Psoas muscle (tissue), 8 donors: Measurements from ENCODE around the gene TRAPPC4. TPM values are rescaled to one million over a fixed set of nuclear protein-coding genes. Genes with fewer than 3 reads are reported as not detected.
"Not testable (repeated sequence)": the region's sequence is repeated elsewhere in the genome, so short reads cannot be mapped to it uniquely, and the experiment has no call there.

ENCODE experiments used
- ATAC-seq, 4 donors: fragments of 200-7000 bp; cut with Tn5 transposase; one replicate each; pipeline ENCODE4 v1.9.1; 2020; ENCODE audit warnings: moderate library complexity in 3 of 4, mild to moderate bottlenecking in 2 of 4
- DNase-seq, 2 donors: peaks; one replicate each; pipeline ENCODE4 v3.0.0-alpha.2; 2020
- H3K27ac ChIP-seq: fragments of 200-600 bp; one replicate; pipeline ENCODE4 v1.8.0; 2022
- H3K27me3 ChIP-seq, 3 donors: fragments of 200-600 bp in 1 of 3; one replicate each; pipeline versions ENCODE4 v1.6.1 to v1.8.0; 2013 to 2022; ENCODE audit warnings: low read length in 2 of 3, mild to moderate bottlenecking in 2 of 3, moderate library complexity in 1 of 3; ENCODE audit not compliant: insufficient read depth in 3 of 3
- H3K36me3 ChIP-seq, 2 donors: fragments of 200-600 bp in 1 of 2; one replicate each; pipeline versions ENCODE4 v1.6.1 to v1.8.0; 2013 to 2022; ENCODE audit warnings: low read depth in 1 of 2, mild to moderate bottlenecking in 1 of 2, moderate library complexity in 1 of 2; ENCODE audit not compliant: insufficient read depth in 1 of 2
- H3K4me1 ChIP-seq: fragments of 200-600 bp; one replicate; pipeline ENCODE4 v1.8.0; 2022
- H3K4me3 ChIP-seq: fragments of 200-600 bp; one replicate; pipeline ENCODE4 v1.8.0; 2022; ENCODE audit warnings: mild to moderate bottlenecking
- H3K9me3 ChIP-seq: fragments of 200-600 bp; one replicate; pipeline ENCODE4 v1.8.0; 2022
- WGBS, 3 donors: extraction: QIAGEN DNeasy Blood & Tissue Kit; methylation state at CpG; one replicate each; pipeline versions ENCODE4 v1.1.6 to v1.1.7; 2013; 5-methylcytosine and 5-hydroxymethylcytosine counted together
- intact Hi-C, 2 donors: fragments of 100-400 bp; cut with DNase I; formaldehyde crosslinking; loops; one replicate each; pipeline versions ENCODE4 v1.11.0 to v1.14.2; 2022
- polyA plus RNA-seq, 3 donors: library from polyadenylated mRNA; stranded (reverse); fragments of 200-250 nt; gene quantifications; one replicate each; pipeline ENCODE4 v1.2.3, GENCODE V29; 2013
- total RNA-seq, 4 donors: library from RNA; stranded (reverse); fragmentation: NEBNext Ultra II Directional in 2 of 4; extraction: Animal tissue kit (Norgen Biotek cat#: 25700) in 2 of 4; gene quantifications; one replicate each; pipeline versions ENCODE4 v1.2.1 to v1.2.4, GENCODE V29; 2021 to 2023
- TF ChIP-seq, protein P1 (sequence below): fragments of 200-600 bp; IDR thresholded peaks from one replicate; pipeline ENCODE4 v1.8.0; 2022; ENCODE audit warnings: antibody characterized with exemption
- donor health status: healthy with polysubstance abuse.
- donor health status: DM: no; HTN: no; CAD: no; lungs with moderate emphysema.
- donor health status: Bipolar disorder and iron deficiency.
- donor health status: healthy.
- donor health status: DM: yes; HTN: yes; CAD: no.
- donor health status: DM: no; HTN: no; CAD: no.
- donor health status: DM: no; HTN: no; CAD: no.
- donor health status: DM: yes; HTN: yes; CAD: no.

The TRAPPC4 gene
- total and polyA plus RNA-seq, 7 donors: 39.0 to 99.5 (median 54.8) TPM

DNA sequence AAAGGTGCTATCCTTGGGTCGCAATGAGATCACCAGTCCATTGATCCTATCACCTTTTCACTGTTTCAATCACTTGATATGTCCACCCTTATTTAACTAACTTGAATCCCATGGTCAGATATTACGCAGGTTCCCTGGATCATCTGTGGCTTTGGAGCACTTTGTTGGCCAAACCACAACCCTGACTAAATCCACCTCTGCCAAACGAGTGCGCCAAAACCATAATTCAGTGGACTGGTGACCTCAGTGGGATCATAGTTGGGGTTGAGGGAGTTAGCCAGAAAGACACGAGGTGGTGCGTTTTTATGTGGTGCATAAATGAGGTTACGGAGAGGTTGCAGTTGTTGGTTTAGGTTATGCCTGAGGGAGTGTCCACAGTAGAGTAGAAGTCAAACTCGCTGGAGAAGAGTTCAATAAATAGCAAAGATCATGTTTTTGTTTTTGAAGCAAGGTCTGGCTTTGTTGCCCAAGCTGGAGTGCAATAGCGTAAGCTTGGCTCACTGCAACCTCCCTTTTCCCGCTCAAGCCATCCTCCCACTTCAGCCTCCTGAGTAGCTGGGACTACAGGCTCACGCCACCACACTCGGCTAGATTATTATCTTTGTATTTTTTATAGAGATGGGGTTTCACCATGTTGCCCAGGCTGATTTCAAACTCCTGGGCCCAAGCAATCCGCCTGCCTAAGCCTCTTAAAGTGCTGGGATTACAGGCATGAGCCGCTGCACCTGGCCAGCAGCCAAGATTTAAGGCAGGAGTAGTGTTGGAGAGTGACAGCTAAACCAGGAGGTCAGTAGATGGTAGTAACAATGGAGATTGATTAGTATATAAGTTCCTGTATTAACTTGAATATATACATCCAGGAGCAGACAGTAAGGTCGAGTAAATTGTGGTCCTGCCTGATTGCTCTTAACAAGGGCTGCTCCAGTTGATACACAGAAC lies 42.5 kb upstream of the TRAPPC4 start:
- TF ChIP-seq, protein P1, sequence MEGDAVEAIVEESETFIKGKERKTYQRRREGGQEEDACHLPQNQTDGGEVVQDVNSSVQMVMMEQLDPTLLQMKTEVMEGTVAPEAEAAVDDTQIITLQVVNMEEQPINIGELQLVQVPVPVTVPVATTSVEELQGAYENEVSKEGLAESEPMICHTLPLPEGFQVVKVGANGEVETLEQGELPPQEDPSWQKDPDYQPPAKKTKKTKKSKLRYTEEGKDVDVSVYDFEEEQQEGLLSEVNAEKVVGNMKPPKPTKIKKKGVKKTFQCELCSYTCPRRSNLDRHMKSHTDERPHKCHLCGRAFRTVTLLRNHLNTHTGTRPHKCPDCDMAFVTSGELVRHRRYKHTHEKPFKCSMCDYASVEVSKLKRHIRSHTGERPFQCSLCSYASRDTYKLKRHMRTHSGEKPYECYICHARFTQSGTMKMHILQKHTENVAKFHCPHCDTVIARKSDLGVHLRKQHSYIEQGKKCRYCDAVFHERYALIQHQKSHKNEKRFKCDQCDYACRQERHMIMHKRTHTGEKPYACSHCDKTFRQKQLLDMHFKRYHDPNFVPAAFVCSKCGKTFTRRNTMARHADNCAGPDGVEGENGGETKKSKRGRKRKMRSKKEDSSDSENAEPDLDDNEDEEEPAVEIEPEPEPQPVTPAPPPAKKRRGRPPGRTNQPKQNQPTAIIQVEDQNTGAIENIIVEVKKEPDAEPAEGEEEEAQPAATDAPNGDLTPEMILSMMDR: no peak
- 74 to 79% (median 74%) methylated on average over 15 of the region's 15 CpGs for WGBS, 3 donors
- Histone ChIP-seq H3K27ac (no peak overlapping the region), H3K9me3 (no peaks in the 10 kb centered on the region), H3K27me3 (peaks cover 0 to 11% (median 4%) of the 10 kb centered on the region in 3 donors), H3K4me1 (no peaks in the 10 kb centered on the region), H3K36me3 (no peaks in the 10 kb centered on the region), H3K4me3 (no peak overlapping the region)
- DNase-seq: no peak
- intact Hi-C loops: no loop called here
- no peak for ATAC-seq

DNA sequence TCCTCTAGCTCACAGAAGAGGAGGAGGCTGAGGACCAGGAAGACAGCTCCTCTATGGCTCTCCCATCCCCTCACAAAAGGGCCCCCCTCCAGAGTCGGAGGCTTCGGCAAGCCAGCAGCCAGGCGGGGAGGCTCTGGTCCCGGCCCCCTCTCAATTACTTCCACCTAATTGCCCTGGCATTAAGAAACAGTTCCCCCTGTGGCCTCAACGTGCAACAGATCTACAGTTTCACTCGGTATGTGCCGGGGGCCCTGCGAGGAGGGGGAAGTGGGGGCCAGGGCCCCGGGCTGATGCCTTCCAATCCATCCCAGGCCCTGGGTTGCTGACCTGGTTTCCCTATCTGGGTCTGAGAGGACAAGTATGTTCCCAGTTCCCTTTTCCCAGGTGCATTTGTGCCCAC lies 39.1 kb upstream of the TRAPPC4 start:
- DNase-seq (no peak), ATAC-seq (no peak)
- Histone ChIP-seq H3K27me3 (no peaks in the 10 kb centered on the region), H3K4me3 (no peak overlapping the region), H3K4me1 (no peaks in the 10 kb centered on the region), H3K9me3 (no peaks in the 10 kb centered on the region), H3K27ac (no peak overlapping the region), H3K36me3 (no peaks in the 10 kb centered on the region)
- intact Hi-C loops: no loop called here
- 47 to 56% (median 56%) methylated on average over 9 of the region's 9 CpGs for WGBS, 3 donors
- TF ChIP-seq, protein P1: no peak

- Histone ChIP-seq H3K27ac (no peak overlapping the region), H3K27me3 (no peaks in the 10 kb centered on the region), H3K36me3 (no peaks in the 10 kb centered on the region), H3K9me3 (no peaks in the 10 kb centered on the region), H3K4me3 (peak overlapping the region; percentile 18), H3K4me1 (no peaks in the 10 kb centered on the region)
- intact Hi-C loops: no loop called here
- DNase-seq (peak; percentile 49 to 72), ATAC-seq (no peak)
- TF ChIP-seq, protein P1: no peak
- WGBS, 3 donors: 35 to 41% (median 39%) methylated on average over 21 of the region's 21 CpGs
Measured at GRCh38 chr11:118980191-118980881, 38.2 kb upstream of the TRAPPC4 start.

- 24 to 45% (median 25%) methylated on average over 8 of the region's 8 CpGs for WGBS, 3 donors
Measured at GRCh38 chr11:118984337-118984736, 34.2 kb upstream of the TRAPPC4 start.

GRCh38 chr11:118984825-118985224 lies 33.7 kb upstream of the TRAPPC4 start:
- intact Hi-C loops: no loop called here
- H3K36me3 ChIP-seq: no peaks in the 10 kb centered on the region
- H3K9me3 ChIP-seq: no peaks in the 10 kb centered on the region
- ATAC-seq: peak; percentile 26 to 34 (median 32)
- TF ChIP-seq, protein P1: no peak
- H3K27ac ChIP-seq: peak overlapping the region; percentile 58
- no peak for DNase-seq
- H3K27me3 ChIP-seq: no peaks in the 10 kb centered on the region
- no peaks in the 10 kb centered on the region for H3K4me1 ChIP-seq
- 66 to 74% (median 74%) methylated on average over 2 of the region's 2 CpGs for WGBS, 3 donors
- H3K4me3 ChIP-seq: no peak overlapping the region

More at GRCh38 chr11:118984337-118984736, 34.2 kb upstream of the TRAPPC4 start:
- H3K4me3 ChIP-seq, intact Hi-C loops, H3K27me3 ChIP-seq, H3K4me1 ChIP-seq, H3K36me3 ChIP-seq, H3K9me3 ChIP-seq: not testable (repeated sequence)
- peak overlapping the region; percentile 58 for H3K27ac ChIP-seq
- DNase-seq: peak in 1 of 2 donors; percentile 77
- ATAC-seq: peak in 3 of 4 donors; percentile 67 to 90 (median 80)
